Mesenchymal stem cell (in vitro differentiated cells and primary cell): ENCODE data around the gene STEAP1B.

Experiments used
- DNase-seq: peaks from one replicate; pipeline ENCODE4 v3.0.0-alpha.2; 2013
- H2AFZ ChIP-seq: one replicate; pipeline ENCODE4 v1.6.1; 2013; ENCODE audit warnings: low read depth, mild to moderate bottlenecking, control low read depth, inconsistent platforms, low read length, moderate library complexity
- H2AK5ac ChIP-seq: 2 replicates; pipeline ENCODE4 v1.6.1; 2013; ENCODE audit warnings: low read length, moderate library complexity, mild to moderate bottlenecking, inconsistent platforms; ENCODE audit not compliant: severe bottlenecking
- H2BK120ac ChIP-seq: one replicate; pipeline ENCODE4 v1.6.1; 2013; ENCODE audit warnings: low read depth, mild to moderate bottlenecking, inconsistent platforms, low read length, moderate library complexity
- H2BK12ac ChIP-seq, 2 experiments: one replicate each; pipeline ENCODE4 v1.6.1; 2013; ENCODE audit warnings: inconsistent platforms in 2 of 2, low read length in 2 of 2, mild to moderate bottlenecking in 2 of 2, moderate library complexity in 2 of 2, control low read depth in 1 of 2
- H2BK15ac ChIP-seq: one replicate; pipeline ENCODE4 v1.6.1; 2013; ENCODE audit warnings: mild to moderate bottlenecking, low read depth, inconsistent platforms; ENCODE audit not compliant: poor library complexity, severe bottlenecking
- H2BK5ac ChIP-seq: 2 replicates; pipeline ENCODE4 v1.6.1; 2013; ENCODE audit warnings: low read depth, mild to moderate bottlenecking, low read length, control low read depth, inconsistent platforms; ENCODE audit not compliant: poor library complexity, severe bottlenecking
- H3K14ac ChIP-seq, 2 experiments: one replicate each; pipeline ENCODE4 v1.6.1; 2013; ENCODE audit warnings: inconsistent platforms in 2 of 2, low read length in 2 of 2, control low read depth in 1 of 2, mild to moderate bottlenecking in 1 of 2, moderate library complexity in 1 of 2
- H3K18ac ChIP-seq, 2 experiments: one replicate each; pipeline ENCODE4 v1.6.1; 2013; ENCODE audit warnings: inconsistent platforms in 2 of 2, low read length in 2 of 2, control low read depth in 1 of 2, low read depth in 1 of 2, mild to moderate bottlenecking in 1 of 2
- H3K23ac ChIP-seq, 2 experiments: one replicate each; pipeline ENCODE4 v1.6.1; 2013; ENCODE audit warnings: inconsistent platforms in 2 of 2, low read length in 2 of 2, mild to moderate bottlenecking in 2 of 2, moderate library complexity in 2 of 2, control low read depth in 1 of 2
- H3K27ac ChIP-seq: 2 replicates; pipeline ENCODE4 v1.5.1; 2013; ENCODE audit warnings: mild to moderate bottlenecking, moderate library complexity, low read length, control low read depth, inconsistent platforms; ENCODE audit not compliant: poor library complexity, severe bottlenecking
- H3K27me3 ChIP-seq, 2 experiments: 2 replicates each; pipeline versions ENCODE4 v1.6.1 to v1.7.0; 2013; ENCODE audit warnings: low read length in 2 of 2, mild to moderate bottlenecking in 2 of 2, moderate library complexity in 2 of 2, control low read depth in 1 of 2, inconsistent platforms in 1 of 2; ENCODE audit not compliant: control insufficient read depth in 1 of 2, insufficient read depth in 1 of 2
- H3K36me3 ChIP-seq, 2 experiments: 2 replicates each; pipeline versions ENCODE4 v1.6.1 to v1.7.0; 2013; ENCODE audit warnings: low read length in 2 of 2, control low read depth in 1 of 2, inconsistent platforms in 1 of 2, low read depth in 1 of 2, mild to moderate bottlenecking in 1 of 2; ENCODE audit not compliant: insufficient read depth in 2 of 2, control insufficient read depth in 1 of 2
- H3K4ac ChIP-seq, 2 experiments: one replicate each; pipeline ENCODE4 v1.6.1; 2013; ENCODE audit warnings: inconsistent platforms in 2 of 2, low read length in 2 of 2, mild to moderate bottlenecking in 2 of 2, moderate library complexity in 2 of 2, control low read depth in 1 of 2, low read depth in 1 of 2
- H3K4me1 ChIP-seq: 2 replicates; pipeline ENCODE4 v1.6.1; 2013; ENCODE audit warnings: low read depth, low read length, control low read depth; ENCODE audit not compliant: control insufficient read depth, insufficient read depth
- H3K4me2 ChIP-seq: 2 replicates; pipeline ENCODE4 v1.6.1; 2013; ENCODE audit warnings: low read length, mild to moderate bottlenecking, inconsistent platforms; ENCODE audit not compliant: poor library complexity, severe bottlenecking
- H3K4me3 ChIP-seq, 2 experiments: 2 replicates each; pipeline versions ENCODE4 v1.5.1 to v1.7.0; 2013; ENCODE audit warnings: low read length in 2 of 2, mild to moderate bottlenecking in 2 of 2, control low read depth in 1 of 2, low read depth in 1 of 2; ENCODE audit not compliant: insufficient read depth in 1 of 2
- H3K79me1 ChIP-seq: replicated peaks from 2 replicates; pipeline ENCODE4 v1.6.1; 2013; ENCODE audit warnings: mild to moderate bottlenecking, control low read depth, low read length, inconsistent platforms; ENCODE audit not compliant: poor library complexity, severe bottlenecking
- H3K9ac ChIP-seq: 2 replicates; pipeline ENCODE4 v1.7.0; 2013; ENCODE audit warnings: mild to moderate bottlenecking, low read length, moderate library complexity
- H3K9me3 ChIP-seq: 2 replicates; pipeline ENCODE4 v1.7.0; 2013; ENCODE audit warnings: mild to moderate bottlenecking, low read length; ENCODE audit not compliant: control insufficient read depth
- H4K8ac ChIP-seq: one replicate; pipeline ENCODE4 v1.6.1; 2013; ENCODE audit warnings: inconsistent platforms, mild to moderate bottlenecking, low read length, moderate library complexity
- H4K91ac ChIP-seq: one replicate; pipeline ENCODE4 v1.6.1; 2013; ENCODE audit warnings: mild to moderate bottlenecking, low read length, inconsistent platforms
- whole genome bisulfite sequencing: methylation state at CpG from one replicate; pipeline ENCODE4 v1.1.7; 2013; ENCODE audit warnings: mixed read lengths; 5-methylcytosine and 5-hydroxymethylcytosine counted together

Gene STEAP1B

GRCh38 chr7:22399546-22399945, 100.4 kb downstream of the STEAP1B start:
- no peak overlapping the region for H2AK5ac ChIP-seq
- H3K79me1 ChIP-seq = no peaks in the 10 kb centered on the region
- H4K91ac ChIP-seq = no peak overlapping the region
- H3K27ac ChIP-seq = no peak overlapping the region
- no peak overlapping the region for H3K23ac ChIP-seq
- H3K36me3 ChIP-seq = no peaks in the 10 kb centered on the region
- no peak overlapping the region for H3K4me2 ChIP-seq
- WGBS = no CpG with 5 or more reads among the region's 2 CpGs
- H2AFZ ChIP-seq = no peak overlapping the region
- H3K4me1 ChIP-seq = peaks cover 5% of the 10 kb centered on the region
- H3K18ac ChIP-seq = no peak overlapping the region
- peaks cover 3 to 21% of the 10 kb centered on the region in 2 experiments for H3K27me3 ChIP-seq
- H3K4me3 ChIP-seq = no peak overlapping the region
- no peak overlapping the region for H2BK12ac ChIP-seq
- H2BK5ac ChIP-seq = no peak overlapping the region
- H3K4ac ChIP-seq = no peak overlapping the region
- no peak overlapping the region for H3K9ac ChIP-seq
- H2BK15ac ChIP-seq = no peak overlapping the region
- DNase-seq = no peak
- no peak overlapping the region for H2BK120ac ChIP-seq
- no peak overlapping the region for H4K8ac ChIP-seq
- H3K14ac ChIP-seq = no peak overlapping the region
- H3K9me3 ChIP-seq = no peaks in the 10 kb centered on the region

- H3K4me3 ChIP-seq = no peak overlapping the region
- H2BK12ac ChIP-seq = no peak overlapping the region
- no peak overlapping the region for H3K4me2 ChIP-seq
- H3K79me1 ChIP-seq = no peaks in the 10 kb centered on the region
- H3K4ac ChIP-seq = no peak overlapping the region
- peaks cover 5% of the 10 kb centered on the region for H3K4me1 ChIP-seq
- no peak overlapping the region for H3K9ac ChIP-seq
- no peak overlapping the region for H3K14ac ChIP-seq
- no peaks in the 10 kb centered on the region for H3K9me3 ChIP-seq
- H3K27ac ChIP-seq = no peak overlapping the region
- H3K36me3 ChIP-seq = no peaks in the 10 kb centered on the region
- H3K18ac ChIP-seq = no peak overlapping the region
- H3K27me3 ChIP-seq = peaks cover 3 to 24% of the 10 kb centered on the region in 2 experiments
- no peak overlapping the region for H4K8ac ChIP-seq
- H4K91ac ChIP-seq = no peak overlapping the region
- no peak overlapping the region for H3K23ac ChIP-seq
- H2AFZ ChIP-seq = no peak overlapping the region
- H2BK120ac ChIP-seq = no peak overlapping the region
- no peak overlapping the region for H2BK15ac ChIP-seq
- no peak overlapping the region for H2AK5ac ChIP-seq
- H2BK5ac ChIP-seq = no peak overlapping the region
- DNase-seq = no peak
These were observed 100.9 kb downstream of the STEAP1B start for GRCh38 chr7:22399091-22399490.

- 69% methylated on average over 4 of the region's 5 CpGs for WGBS
These were observed 102.0 kb downstream of the STEAP1B start for GRCh38 chr7:22397981-22398380.

GRCh38 chr7:22395222-22395621, 104.8 kb downstream of the STEAP1B start:
- Histone ChIP-seq H3K36me3 (no peaks in the 10 kb centered on the region), H3K9ac (no peak overlapping the region), H4K91ac (no peak overlapping the region), H2AK5ac (no peak overlapping the region), H2BK12ac (no peak overlapping the region), H3K4ac (no peak overlapping the region), H3K14ac (no peak overlapping the region), H3K27me3 (peaks cover 3 to 33% of the 10 kb centered on the region in 2 experiments), H3K9me3 (no peaks in the 10 kb centered on the region), H2AFZ (no peak overlapping the region), H3K4me1 (no peaks in the 10 kb centered on the region), H2BK15ac (no peak overlapping the region), H2BK120ac (no peak overlapping the region), H3K18ac (no peak overlapping the region), H3K4me3 (no peak overlapping the region), H3K23ac (no peak overlapping the region), H4K8ac (no peak overlapping the region), H3K79me1 (no peaks in the 10 kb centered on the region), H3K4me2 (no peak overlapping the region), H2BK5ac (no peak overlapping the region), H3K27ac (no peak overlapping the region)
- DNase-seq = no peak
- 83% methylated on average over 5 of the region's 6 CpGs for WGBS

More at GRCh38 chr7:22397981-22398380, 102.0 kb downstream of the STEAP1B start:
- Histone ChIP-seq H3K36me3 (no peaks in the 10 kb centered on the region), H2BK5ac (no peak overlapping the region), H3K4ac (no peak overlapping the region), H2BK120ac (no peak overlapping the region), H3K14ac (no peak overlapping the region), H2BK15ac (no peak overlapping the region), H2AFZ (no peak overlapping the region), H2AK5ac (no peak overlapping the region), H3K9ac (no peak overlapping the region), H3K4me3 (no peak overlapping the region), H4K91ac (no peak overlapping the region), H3K27me3 (peaks cover 3 to 30% of the 10 kb centered on the region in 2 experiments), H3K9me3 (no peaks in the 10 kb centered on the region), H4K8ac (no peak overlapping the region), H2BK12ac (no peak overlapping the region), H3K18ac (no peak overlapping the region), H3K4me1 (peaks cover 5% of the 10 kb centered on the region), H3K23ac (no peak overlapping the region), H3K79me1 (no peaks in the 10 kb centered on the region), H3K4me2 (no peak overlapping the region), H3K27ac (no peak overlapping the region)
- no peak for DNase-seq
